ENCODE measurements around the gene ASIC2.

DNA sequence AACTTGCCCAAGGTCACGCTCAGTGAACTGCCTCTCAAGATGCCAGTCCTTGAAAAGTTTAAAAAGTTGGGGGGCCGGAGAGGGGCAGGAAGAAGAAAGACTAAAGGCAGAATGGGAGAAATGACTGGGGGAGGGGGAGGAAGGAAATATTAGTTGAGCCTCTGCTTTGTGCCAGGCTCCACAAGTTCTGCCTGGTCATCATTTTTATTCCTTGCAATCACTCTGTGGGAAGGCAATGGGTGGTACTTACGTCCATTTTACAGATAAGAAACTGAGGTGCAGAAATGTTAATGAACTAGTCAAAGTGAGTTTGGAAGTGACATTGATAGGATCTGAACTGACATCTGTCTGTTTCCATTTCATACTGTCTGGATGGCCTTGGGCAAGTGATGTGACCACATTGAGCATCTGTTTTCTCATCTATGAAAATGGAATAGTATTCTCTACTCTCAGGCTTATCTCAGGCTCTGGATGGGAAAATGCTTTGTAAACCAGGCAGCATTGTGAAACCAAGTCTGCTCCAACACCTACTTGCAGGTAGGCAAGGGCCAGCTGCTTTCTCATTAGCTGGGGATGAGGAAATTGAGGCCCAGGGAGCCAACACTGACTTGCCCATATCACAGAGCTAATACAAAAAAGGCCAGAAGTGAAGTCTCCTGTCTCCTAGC lies 19.2 kb downstream of the ASIC2 start:
- TF ChIP-seq, protein P1, sequence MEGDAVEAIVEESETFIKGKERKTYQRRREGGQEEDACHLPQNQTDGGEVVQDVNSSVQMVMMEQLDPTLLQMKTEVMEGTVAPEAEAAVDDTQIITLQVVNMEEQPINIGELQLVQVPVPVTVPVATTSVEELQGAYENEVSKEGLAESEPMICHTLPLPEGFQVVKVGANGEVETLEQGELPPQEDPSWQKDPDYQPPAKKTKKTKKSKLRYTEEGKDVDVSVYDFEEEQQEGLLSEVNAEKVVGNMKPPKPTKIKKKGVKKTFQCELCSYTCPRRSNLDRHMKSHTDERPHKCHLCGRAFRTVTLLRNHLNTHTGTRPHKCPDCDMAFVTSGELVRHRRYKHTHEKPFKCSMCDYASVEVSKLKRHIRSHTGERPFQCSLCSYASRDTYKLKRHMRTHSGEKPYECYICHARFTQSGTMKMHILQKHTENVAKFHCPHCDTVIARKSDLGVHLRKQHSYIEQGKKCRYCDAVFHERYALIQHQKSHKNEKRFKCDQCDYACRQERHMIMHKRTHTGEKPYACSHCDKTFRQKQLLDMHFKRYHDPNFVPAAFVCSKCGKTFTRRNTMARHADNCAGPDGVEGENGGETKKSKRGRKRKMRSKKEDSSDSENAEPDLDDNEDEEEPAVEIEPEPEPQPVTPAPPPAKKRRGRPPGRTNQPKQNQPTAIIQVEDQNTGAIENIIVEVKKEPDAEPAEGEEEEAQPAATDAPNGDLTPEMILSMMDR (conservative IDR thresholded peaks at IDR 0.05; ENCODE audit: low read depth, low read length), result no peak
- TF ChIP-seq EZH2 (IDR thresholded peaks at IDR 0.05; ENCODE audit: low read length, unreplicated experiment), result no peak
